ENCODE results near the gene SIK2.

The SIK2 gene

DNA sequence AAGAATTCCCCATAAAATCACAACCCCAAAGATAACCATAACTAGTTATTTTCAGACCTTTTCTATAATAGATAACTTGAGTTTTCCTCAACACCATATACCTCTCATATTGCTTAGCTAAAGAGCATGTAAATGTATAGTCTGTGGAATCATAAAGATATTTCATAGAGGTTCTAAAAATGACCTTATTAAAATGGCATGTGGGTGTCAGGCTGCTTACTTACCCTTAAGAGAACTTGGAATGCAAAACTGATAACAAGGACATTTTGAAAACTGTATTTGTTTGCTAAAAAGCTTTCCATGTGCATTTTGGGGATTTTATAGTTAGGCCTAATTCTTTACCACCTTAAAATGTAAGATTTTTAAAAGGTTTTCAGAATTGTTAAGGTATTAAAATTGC is 4.7 kb downstream of the SIK2 start:
- TF ChIP-seq CTCF (IDR thresholded peaks at IDR 0.05; ENCODE audit: borderline replicate concordance, control extremely low read depth, extremely low read depth, insufficient read depth, missing control alignments) = no peak
- DNase-seq (ENCODE audit: low spot score) = no peak
- in situ Hi-C loops (cut with MboI; ENCODE audit: low sequenced_read_pairs, unreplicated experiment) = loop anchor here (10.0 kb wide), 1 partner anchor 158 kb away; the partner anchor contains the start of gene PPP2R1B

DNA sequence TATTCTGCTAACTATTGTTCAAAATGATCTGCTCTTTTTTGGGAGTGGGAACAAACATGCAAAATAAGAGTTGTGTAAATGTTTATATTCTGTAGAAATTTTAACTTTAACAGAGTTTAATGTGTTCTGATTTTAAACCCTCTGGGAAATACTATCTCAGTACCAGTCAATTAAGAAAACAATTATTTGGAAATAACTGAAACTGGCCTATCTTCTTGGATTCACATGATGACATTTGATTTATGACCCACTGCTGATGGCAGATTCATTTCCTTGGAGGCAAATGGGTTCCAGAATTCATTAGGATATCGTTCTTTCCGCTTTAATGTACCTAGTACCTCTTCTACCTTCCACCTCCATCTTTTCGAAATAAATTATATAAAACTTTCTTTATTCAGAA is 5.5 kb downstream of the SIK2 start:
- in situ Hi-C loops (cut with MboI; ENCODE audit: low sequenced_read_pairs, unreplicated experiment) = loop anchor here (10.0 kb wide), 1 partner anchor 157 kb away; the partner anchor contains the start of gene PPP2R1B
- no peak for DNase-seq (ENCODE audit: low spot score)
- TF ChIP-seq CTCF (IDR thresholded peaks at IDR 0.05; ENCODE audit: borderline replicate concordance, control extremely low read depth, extremely low read depth, insufficient read depth, missing control alignments) = no peak

DNA sequence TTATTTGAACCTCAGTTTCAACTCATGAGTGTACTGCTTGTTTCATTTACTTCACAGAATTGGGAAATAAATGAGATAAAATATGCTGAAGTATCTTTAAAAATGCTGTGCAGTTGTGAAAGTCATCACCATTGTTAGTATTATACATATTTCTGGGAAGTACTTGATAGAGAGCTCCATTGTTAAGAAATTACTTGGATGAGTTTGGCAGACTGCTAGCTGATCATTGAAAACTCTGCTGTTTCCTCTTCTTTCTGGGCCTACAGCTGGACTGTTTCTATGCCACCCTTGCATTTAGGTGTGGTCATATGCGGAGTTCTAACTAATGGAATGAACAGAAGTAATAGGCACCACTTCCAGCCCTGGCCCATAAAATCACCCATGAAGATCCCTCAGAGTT is 10.0 kb downstream of the SIK2 start:
- DNase-seq (ENCODE audit: low spot score) = no peak
- TF ChIP-seq CTCF (IDR thresholded peaks at IDR 0.05; ENCODE audit: borderline replicate concordance, control extremely low read depth, extremely low read depth, insufficient read depth, missing control alignments) = no peak
- in situ Hi-C loops (cut with MboI; ENCODE audit: low sequenced_read_pairs, unreplicated experiment) = no loop called here

DNA sequence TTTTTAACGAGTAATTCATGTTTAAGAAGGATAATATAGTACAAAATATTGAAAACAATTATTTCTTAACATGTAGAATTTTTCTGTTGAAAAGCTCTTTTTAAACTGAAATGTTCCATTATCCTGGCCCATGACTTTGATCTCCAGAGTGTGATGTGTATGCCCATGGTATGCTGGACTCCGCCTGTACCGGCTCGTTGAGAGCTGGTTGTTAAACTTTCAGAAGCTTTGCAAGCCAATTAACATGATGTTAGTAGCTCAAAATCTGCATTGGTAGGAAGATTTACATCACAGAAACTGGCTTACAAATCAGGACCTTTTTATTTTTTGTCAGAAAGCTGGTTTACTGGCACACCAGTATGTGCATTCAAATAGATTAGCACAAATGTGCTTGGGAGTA is 15.0 kb downstream of the SIK2 start:
- in situ Hi-C loops (cut with MboI; ENCODE audit: low sequenced_read_pairs, unreplicated experiment) = no loop called here
- TF ChIP-seq CTCF (IDR thresholded peaks at IDR 0.05; ENCODE audit: borderline replicate concordance, control extremely low read depth, extremely low read depth, insufficient read depth, missing control alignments) = no peak

DNA sequence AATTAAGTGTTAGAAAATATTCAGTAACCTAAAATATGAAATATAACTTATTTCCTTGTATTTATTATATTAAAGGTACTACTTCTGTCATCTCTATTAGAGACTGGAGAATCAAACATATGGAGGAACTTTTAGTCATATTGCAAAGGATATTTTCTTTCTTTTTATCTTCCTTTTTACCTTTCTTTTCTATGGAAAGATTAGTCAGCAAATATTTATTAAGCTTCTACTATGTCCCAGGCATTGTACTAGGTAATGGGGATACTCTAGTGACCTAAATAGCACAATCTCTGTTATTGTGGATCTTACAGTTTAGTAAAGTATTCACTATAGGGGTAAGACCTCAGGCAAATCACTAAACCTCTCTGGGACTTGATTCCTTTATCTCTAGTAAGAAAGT is 18.3 kb downstream of the SIK2 start:
- in situ Hi-C loops (cut with MboI; ENCODE audit: low sequenced_read_pairs, unreplicated experiment) = no loop called here
- DNase-seq (ENCODE audit: low spot score) = no peak
- no peak for TF ChIP-seq CTCF (IDR thresholded peaks at IDR 0.05; ENCODE audit: borderline replicate concordance, control extremely low read depth, extremely low read depth, insufficient read depth, missing control alignments)

More for the DNA sequence above, 15.0 kb downstream of the SIK2 start:
- no peak for DNase-seq (ENCODE audit: low spot score)

- DNase-seq (ENCODE audit: low spot score) = no peak
- in situ Hi-C loops (cut with MboI; ENCODE audit: low sequenced_read_pairs, unreplicated experiment) = no loop called here
- no peak for TF ChIP-seq CTCF (IDR thresholded peaks at IDR 0.05; ENCODE audit: borderline replicate concordance, control extremely low read depth, extremely low read depth, insufficient read depth, missing control alignments)
Observed at GRCh38 chr11:111623527-111624030, 21.3 kb downstream of the SIK2 start.
